GM12892 (cell line): ENCODE results near the gene VIPR2.
"Not testable (repeated sequence)": the region's sequence is repeated elsewhere in the genome, so short reads cannot be mapped to it uniquely, and the experiment has no call there.

ENCODE experiments used
- DNase-seq: peaks from one replicate; pipeline ENCODE4 v3.0.0; 2011; ENCODE audit not compliant: insufficient read length
- FAIRE-seq: peaks from 2 replicates; lab custom pipeline; 2011; peaks lifted over from hg19 to GRCh38; lab: Jason Lieb, UNC
- POLR2A ChIP-seq: IDR thresholded peaks from 2 replicates; pipeline ENCODE4 v1.6.1; 2011; ENCODE audit warnings: low read depth, low read length, control low read depth
- POLR2AphosphoS5 ChIP-seq: IDR thresholded peaks from 2 replicates; pipeline ENCODE4 v1.6.1; 2011; ENCODE audit warnings: low read depth, low read length, control low read depth
- TAF1 ChIP-seq: IDR thresholded peaks from 2 replicates; pipeline ENCODE4 v1.6.1; 2011; ENCODE audit warnings: low read depth, mild to moderate bottlenecking, control low read depth, low read length, borderline replicate concordance

Gene VIPR2

GRCh38 chr7:159013181-159013690, 131.4 kb downstream of the VIPR2 start:
- TF ChIP-seq TAF1 = no peak
- no peak for TF ChIP-seq POLR2AphosphoS5
- TF ChIP-seq POLR2A = no peak
- DNase-seq (no peak), FAIRE-seq (no peak)

GRCh38 chr7:159012353-159013069, 132.2 kb downstream of the VIPR2 start:
- FAIRE-seq (no peak), DNase-seq (no peak)
- TF ChIP-seq POLR2AphosphoS5 (no peak), TAF1 (no peak), POLR2A (no peak)

GRCh38 chr7:159011722-159012022, 133.0 kb downstream of the VIPR2 start:
- DNase-seq (no peak), FAIRE-seq (no peak)
- TF ChIP-seq POLR2A = no peak

- TF ChIP-seq POLR2A = no peak
- no peak for TF ChIP-seq POLR2AphosphoS5
- no peak for TF ChIP-seq TAF1
- FAIRE-seq (no peak), DNase-seq (no peak)
These were observed 133.5 kb downstream of the VIPR2 start for GRCh38 chr7:159010937-159011721.

GRCh38 chr7:159010411-159010810, 134.3 kb downstream of the VIPR2 start:
- no peak for DNase-seq
- TF ChIP-seq POLR2AphosphoS5 = no peak
- TF ChIP-seq TAF1 = no peak
- no peak for TF ChIP-seq POLR2A
- FAIRE-seq = no peak

GRCh38 chr7:159009951-159010350, 134.7 kb downstream of the VIPR2 start:
- no peak for TF ChIP-seq POLR2A
- no peak for TF ChIP-seq POLR2AphosphoS5
- no peak for TF ChIP-seq TAF1
- DNase-seq (no peak), FAIRE-seq (no peak)

- TF ChIP-seq POLR2A (no peak), TAF1 (no peak), POLR2AphosphoS5 (no peak)
- FAIRE-seq = no peak
These were observed 136.2 kb downstream of the VIPR2 start for GRCh38 chr7:159008417-159008816.

GRCh38 chr7:159007996-159008389, 136.7 kb downstream of the VIPR2 start:
- FAIRE-seq = no peak
- TF ChIP-seq TAF1 (no peak), POLR2A (no peak), POLR2AphosphoS5 (no peak)
- DNase-seq = no peak

More at GRCh38 chr7:159008417-159008816, 136.2 kb downstream of the VIPR2 start:
- no peak for DNase-seq

GRCh38 chr7:159007364-159007995, 137.2 kb downstream of the VIPR2 start:
- no peak for FAIRE-seq
- no peak for DNase-seq
- TF ChIP-seq POLR2A = no peak
- TF ChIP-seq POLR2AphosphoS5 = no peak
- TF ChIP-seq TAF1 = no peak

- TF ChIP-seq POLR2A (no peak), POLR2AphosphoS5 (no peak), TAF1 (no peak)
- no peak for FAIRE-seq
- no peak for DNase-seq
These were observed 138.0 kb downstream of the VIPR2 start for GRCh38 chr7:159006610-159007130.

- not testable (repeated sequence) for DNase-seq, FAIRE-seq
These were observed 138.6 kb downstream of the VIPR2 start for GRCh38 chr7:159006022-159006609.
